ENCODE measurements around the gene ZNF407.

Gene ZNF407

DNA sequence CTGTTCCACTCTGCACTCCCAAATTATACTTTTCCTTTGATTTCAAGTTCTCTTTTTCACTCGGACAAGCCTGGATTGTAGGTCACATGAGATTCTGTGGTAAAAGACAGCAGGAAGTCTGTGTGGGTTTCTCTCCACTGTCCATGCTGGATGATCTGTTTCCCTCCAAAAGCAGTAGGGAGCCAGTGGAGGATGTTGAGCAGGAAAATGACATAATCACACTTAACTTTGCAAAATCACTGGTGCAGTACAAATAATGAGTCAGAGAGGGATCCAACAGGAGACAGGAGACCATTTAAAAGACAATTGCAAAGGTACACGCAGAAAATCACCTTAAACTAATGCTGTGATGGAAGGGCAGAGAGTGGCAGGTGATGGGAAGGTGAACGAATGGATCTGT lies 301.3 kb downstream of the ZNF407 start (continued):
- TF ChIP-seq, protein P1, sequence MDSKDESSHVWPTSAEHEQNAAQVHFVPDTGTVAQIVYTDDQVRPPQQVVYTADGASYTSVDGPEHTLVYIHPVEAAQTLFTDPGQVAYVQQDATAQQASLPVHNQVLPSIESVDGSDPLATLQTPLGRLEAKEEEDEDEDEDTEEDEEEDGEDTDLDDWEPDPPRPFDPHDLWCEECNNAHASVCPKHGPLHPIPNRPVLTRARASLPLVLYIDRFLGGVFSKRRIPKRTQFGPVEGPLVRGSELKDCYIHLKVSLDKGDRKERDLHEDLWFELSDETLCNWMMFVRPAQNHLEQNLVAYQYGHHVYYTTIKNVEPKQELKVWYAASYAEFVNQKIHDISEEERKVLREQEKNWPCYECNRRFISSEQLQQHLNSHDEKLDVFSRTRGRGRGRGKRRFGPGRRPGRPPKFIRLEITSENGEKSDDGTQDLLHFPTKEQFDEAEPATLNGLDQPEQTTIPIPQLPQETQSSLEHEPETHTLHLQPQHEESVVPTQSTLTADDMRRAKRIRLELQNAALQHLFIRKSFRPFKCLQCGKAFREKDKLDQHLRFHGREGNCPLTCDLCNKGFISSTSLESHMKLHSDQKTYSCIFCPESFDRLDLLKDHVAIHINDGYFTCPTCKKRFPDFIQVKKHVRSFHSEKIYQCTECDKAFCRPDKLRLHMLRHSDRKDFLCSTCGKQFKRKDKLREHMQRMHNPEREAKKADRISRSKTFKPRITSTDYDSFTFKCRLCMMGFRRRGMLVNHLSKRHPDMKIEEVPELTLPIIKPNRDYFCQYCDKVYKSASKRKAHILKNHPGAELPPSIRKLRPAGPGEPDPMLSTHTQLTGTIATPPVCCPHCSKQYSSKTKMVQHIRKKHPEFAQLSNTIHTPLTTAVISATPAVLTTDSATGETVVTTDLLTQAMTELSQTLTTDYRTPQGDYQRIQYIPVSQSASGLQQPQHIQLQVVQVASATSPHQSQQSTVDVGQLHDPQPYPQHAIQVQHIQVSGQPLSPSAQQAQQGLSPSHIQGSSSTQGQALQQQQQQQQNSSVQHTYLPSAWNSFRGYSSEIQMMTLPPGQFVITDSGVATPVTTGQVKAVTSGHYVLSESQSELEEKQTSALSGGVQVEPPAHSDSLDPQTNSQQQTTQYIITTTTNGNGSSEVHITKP (tag by site-specific recombination; IDR thresholded peaks at IDR 0.05): no peak
- TF ChIP-seq IKZF3 (tag by site-specific recombination; IDR thresholded peaks at IDR 0.05) (0 out of 2 replicates have a peak, but pooled peaks have one; percentile 17), ZBTB7A (tag by site-specific recombination; IDR thresholded peaks at IDR 0.05; ENCODE audit: low read depth) (no peak), ZBTB21 (tag by site-specific recombination; IDR thresholded peaks at IDR 0.05) (peak; percentile 39; the same call in 1 of the 2 replicates), ZNF747 (tag by site-specific recombination; IDR thresholded peaks at IDR 0.05) (no peak), ZNF140 (tag by site-specific recombination; IDR thresholded peaks at IDR 0.05) (no peak), ZNF416 (tag by site-specific recombination; IDR thresholded peaks at IDR 0.05) (no peak), ZNF48 (tag by site-specific recombination; IDR thresholded peaks at IDR 0.05) (no peak), ZNF2 (tag by site-specific recombination; IDR thresholded peaks at IDR 0.05) (no peak), ZNF146 (tag by site-specific recombination; IDR thresholded peaks at IDR 0.05) (no peak), ZBTB20 (tag by site-specific recombination; IDR thresholded peaks at IDR 0.05) (no peak), ZNF391 (tag by site-specific recombination; IDR thresholded peaks at IDR 0.05; ENCODE audit: borderline replicate concordance, low read depth) (no peak), ZEB2 (tag by site-specific recombination; IDR thresholded peaks at IDR 0.05) (peak; percentile 83), HOXC10 (CRISPR knock-in tag; IDR thresholded peaks at IDR 0.05) (no peak), ZSCAN23 (tag by site-specific recombination; IDR thresholded peaks at IDR 0.05) (no peak), SETDB1 (IDR thresholded peaks at IDR 0.05; ENCODE audit: insufficient read length, low read length) (no peak), ZNF302 (tag by site-specific recombination; IDR thresholded peaks at IDR 0.05; ENCODE audit: low read depth) (no peak), ZIC2 (tag by site-specific recombination; IDR thresholded peaks at IDR 0.05) (peak; percentile 70), ZFP69B (tag by site-specific recombination; IDR thresholded peaks at IDR 0.05) (0 out of 2 replicates have a peak, but pooled peaks have one; percentile 32), ZNF394 (tag by site-specific recombination; IDR thresholded peaks at IDR 0.05; ENCODE audit: borderline replicate concordance) (peak; percentile 42; the same call in 1 of the 2 replicates), GLI2 (tag by site-specific recombination; IDR thresholded peaks at IDR 0.05; ENCODE audit: borderline replicate concordance, low read depth) (no peak), REPIN1 (tag by site-specific recombination; IDR thresholded peaks at IDR 0.05; ENCODE audit: low read depth) (no peak), ZNF660 (tag by site-specific recombination; IDR thresholded peaks at IDR 0.05) (peak; percentile 62), ZNF768 (tag by site-specific recombination; IDR thresholded peaks at IDR 0.05) (no peak), ZNF837 (tag by site-specific recombination; IDR thresholded peaks at IDR 0.05) (no peak)
- TF ChIP-seq, protein P2, sequence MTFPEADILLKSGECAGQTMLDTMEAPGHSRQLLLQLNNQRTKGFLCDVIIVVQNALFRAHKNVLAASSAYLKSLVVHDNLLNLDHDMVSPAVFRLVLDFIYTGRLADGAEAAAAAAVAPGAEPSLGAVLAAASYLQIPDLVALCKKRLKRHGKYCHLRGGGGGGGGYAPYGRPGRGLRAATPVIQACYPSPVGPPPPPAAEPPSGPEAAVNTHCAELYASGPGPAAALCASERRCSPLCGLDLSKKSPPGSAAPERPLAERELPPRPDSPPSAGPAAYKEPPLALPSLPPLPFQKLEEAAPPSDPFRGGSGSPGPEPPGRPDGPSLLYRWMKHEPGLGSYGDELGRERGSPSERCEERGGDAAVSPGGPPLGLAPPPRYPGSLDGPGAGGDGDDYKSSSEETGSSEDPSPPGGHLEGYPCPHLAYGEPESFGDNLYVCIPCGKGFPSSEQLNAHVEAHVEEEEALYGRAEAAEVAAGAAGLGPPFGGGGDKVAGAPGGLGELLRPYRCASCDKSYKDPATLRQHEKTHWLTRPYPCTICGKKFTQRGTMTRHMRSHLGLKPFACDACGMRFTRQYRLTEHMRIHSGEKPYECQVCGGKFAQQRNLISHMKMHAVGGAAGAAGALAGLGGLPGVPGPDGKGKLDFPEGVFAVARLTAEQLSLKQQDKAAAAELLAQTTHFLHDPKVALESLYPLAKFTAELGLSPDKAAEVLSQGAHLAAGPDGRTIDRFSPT (tag by site-specific recombination; IDR thresholded peaks at IDR 0.05): peak; percentile 89
- TF ChIP-seq, protein P3, sequence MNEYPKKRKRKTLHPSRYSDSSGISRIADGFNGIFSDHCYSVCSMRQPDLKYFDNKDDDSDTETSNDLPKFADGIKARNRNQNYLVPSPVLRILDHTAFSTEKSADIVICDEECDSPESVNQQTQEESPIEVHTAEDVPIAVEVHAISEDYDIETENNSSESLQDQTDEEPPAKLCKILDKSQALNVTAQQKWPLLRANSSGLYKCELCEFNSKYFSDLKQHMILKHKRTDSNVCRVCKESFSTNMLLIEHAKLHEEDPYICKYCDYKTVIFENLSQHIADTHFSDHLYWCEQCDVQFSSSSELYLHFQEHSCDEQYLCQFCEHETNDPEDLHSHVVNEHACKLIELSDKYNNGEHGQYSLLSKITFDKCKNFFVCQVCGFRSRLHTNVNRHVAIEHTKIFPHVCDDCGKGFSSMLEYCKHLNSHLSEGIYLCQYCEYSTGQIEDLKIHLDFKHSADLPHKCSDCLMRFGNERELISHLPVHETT (tag by site-specific recombination; IDR thresholded peaks at IDR 0.05): no peak
- TF ChIP-seq, protein P4, sequence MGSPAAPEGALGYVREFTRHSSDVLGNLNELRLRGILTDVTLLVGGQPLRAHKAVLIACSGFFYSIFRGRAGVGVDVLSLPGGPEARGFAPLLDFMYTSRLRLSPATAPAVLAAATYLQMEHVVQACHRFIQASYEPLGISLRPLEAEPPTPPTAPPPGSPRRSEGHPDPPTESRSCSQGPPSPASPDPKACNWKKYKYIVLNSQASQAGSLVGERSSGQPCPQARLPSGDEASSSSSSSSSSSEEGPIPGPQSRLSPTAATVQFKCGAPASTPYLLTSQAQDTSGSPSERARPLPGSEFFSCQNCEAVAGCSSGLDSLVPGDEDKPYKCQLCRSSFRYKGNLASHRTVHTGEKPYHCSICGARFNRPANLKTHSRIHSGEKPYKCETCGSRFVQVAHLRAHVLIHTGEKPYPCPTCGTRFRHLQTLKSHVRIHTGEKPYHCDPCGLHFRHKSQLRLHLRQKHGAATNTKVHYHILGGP (tag by site-specific recombination; IDR thresholded peaks at IDR 0.05): no peak
- TF ChIP-seq, protein P5, sequence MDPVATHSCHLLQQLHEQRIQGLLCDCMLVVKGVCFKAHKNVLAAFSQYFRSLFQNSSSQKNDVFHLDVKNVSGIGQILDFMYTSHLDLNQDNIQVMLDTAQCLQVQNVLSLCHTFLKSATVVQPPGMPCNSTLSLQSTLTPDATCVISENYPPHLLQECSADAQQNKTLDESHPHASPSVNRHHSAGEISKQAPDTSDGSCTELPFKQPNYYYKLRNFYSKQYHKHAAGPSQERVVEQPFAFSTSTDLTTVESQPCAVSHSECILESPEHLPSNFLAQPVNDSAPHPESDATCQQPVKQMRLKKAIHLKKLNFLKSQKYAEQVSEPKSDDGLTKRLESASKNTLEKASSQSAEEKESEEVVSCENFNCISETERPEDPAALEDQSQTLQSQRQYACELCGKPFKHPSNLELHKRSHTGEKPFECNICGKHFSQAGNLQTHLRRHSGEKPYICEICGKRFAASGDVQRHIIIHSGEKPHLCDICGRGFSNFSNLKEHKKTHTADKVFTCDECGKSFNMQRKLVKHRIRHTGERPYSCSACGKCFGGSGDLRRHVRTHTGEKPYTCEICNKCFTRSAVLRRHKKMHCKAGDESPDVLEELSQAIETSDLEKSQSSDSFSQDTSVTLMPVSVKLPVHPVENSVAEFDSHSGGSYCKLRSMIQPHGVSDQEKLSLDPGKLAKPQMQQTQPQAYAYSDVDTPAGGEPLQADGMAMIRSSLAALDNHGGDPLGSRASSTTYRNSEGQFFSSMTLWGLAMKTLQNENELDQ (tag by site-specific recombination; IDR thresholded peaks at IDR 0.05; ENCODE audit: low read depth): no peak
- TF ChIP-seq, protein P6, sequence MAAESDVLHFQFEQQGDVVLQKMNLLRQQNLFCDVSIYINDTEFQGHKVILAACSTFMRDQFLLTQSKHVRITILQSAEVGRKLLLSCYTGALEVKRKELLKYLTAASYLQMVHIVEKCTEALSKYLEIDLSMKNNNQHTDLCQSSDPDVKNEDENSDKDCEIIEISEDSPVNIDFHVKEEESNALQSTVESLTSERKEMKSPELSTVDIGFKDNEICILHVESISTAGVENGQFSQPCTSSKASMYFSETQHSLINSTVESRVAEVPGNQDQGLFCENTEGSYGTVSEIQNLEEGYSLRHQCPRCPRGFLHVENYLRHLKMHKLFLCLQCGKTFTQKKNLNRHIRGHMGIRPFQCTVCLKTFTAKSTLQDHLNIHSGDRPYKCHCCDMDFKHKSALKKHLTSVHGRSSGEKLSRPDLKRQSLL (tag by site-specific recombination; IDR thresholded peaks at IDR 0.05): no peak

Measured in HEK293 (cell line).